Measurements from ENCODE around the gene CFAP74. TPM values are rescaled to one million over a fixed set of nuclear protein-coding genes. Genes with fewer than 3 reads are reported as not detected.

CFAP74 gene
- total RNA-seq, 1 experiment from 2014 or later = 0.28 TPM

GRCh38 chr1:1916851-1917251, 86.7 kb downstream of the CFAP74 start:
- Mint-ChIP-seq H3K4me1 (peaks cover 4 to 23% of the 10 kb centered on the region in 2 experiments), H3K27me3 (ENCODE audit: low read depth) (no peaks in the 10 kb centered on the region; the same call in none of the 2 replicates)
- no peaks in the 10 kb centered on the region for H3K4me1 ChIP-seq (ENCODE audit: insufficient read depth, low read length)

More at GRCh38 chr1:1916851-1917251, 86.7 kb downstream of the CFAP74 start:
- Mint-ChIP-seq H3K27ac (no peak overlapping the region), H3K9me3 (no peaks in the 10 kb centered on the region), H3K4me3 (no peak overlapping the region; a peak in 1 of 5 replicates), H3K36me3 (ENCODE audit: insufficient read depth in 1 of 3, low read depth in 3 of 3) (no peaks in the 10 kb centered on the region; a peak in 1 of 7 replicates)
- Histone ChIP-seq H2BK120ac (ENCODE audit: low read depth, low read length, poor library complexity, severe bottlenecking) (no peak overlapping the region), H4K5ac (ENCODE audit: insufficient read length, low read depth, low read length) (no peak overlapping the region), H3K9me3 (ENCODE audit: control insufficient read depth, low read depth, low read length) (no peaks in the 10 kb centered on the region), H3K18ac (ENCODE audit: insufficient read length, low read depth, low read length) (no peak overlapping the region), H3K23me2 (ENCODE audit: insufficient read length, low read depth, low read length, poor library complexity, severe bottlenecking) (no peaks in the 10 kb centered on the region), H2BK5ac (ENCODE audit: insufficient read length, low read length) (no peak overlapping the region), H3K4ac (ENCODE audit: low read depth, low read length) (no peak overlapping the region), H3K4me2 (ENCODE audit: insufficient read depth, insufficient read length, low read length) (no peak overlapping the region), H3K14ac (ENCODE audit: insufficient read depth, low read length) (no peak overlapping the region), H3K23ac (ENCODE audit: insufficient read length, low read depth, low read length) (no peak overlapping the region), H3K9ac (ENCODE audit: extremely low read depth, insufficient read length, low read length) (no peak overlapping the region), H3T11ph (ENCODE audit: low read length) (no peak overlapping the region), H3K27me3 (ENCODE audit: insufficient read depth, low read length) (no peaks in the 10 kb centered on the region), H2BK12ac (ENCODE audit: insufficient read length, low read depth, low read length) (no peak overlapping the region), H2BK15ac (ENCODE audit: low read depth, low read length) (no peak overlapping the region), H2BK20ac (ENCODE audit: low read depth, low read length, poor library complexity, severe bottlenecking) (no peak overlapping the region), H2AK5ac (ENCODE audit: insufficient read length, low read length) (no peak overlapping the region), H3K56ac (ENCODE audit: insufficient read length, low read depth, low read length) (no peak overlapping the region), H3K79me2 (ENCODE audit: insufficient read depth, low read length) (no peaks in the 10 kb centered on the region), H2AFZ (ENCODE audit: low read length) (no peak overlapping the region), H3K79me1 (ENCODE audit: insufficient read depth, low read depth, low read length, poor library complexity, severe bottlenecking) (no peaks in the 10 kb centered on the region), H4K91ac (ENCODE audit: insufficient read length, low read depth, low read length) (no peak overlapping the region), H4K20me1 (ENCODE audit: control insufficient read depth, insufficient read depth, insufficient read length) (no peaks in the 10 kb centered on the region), H3K27ac (ENCODE audit: insufficient read length, low read depth, low read length) (no peak overlapping the region), H4K8ac (replicated peaks; ENCODE audit: insufficient read length, low read depth, low read length) (no peak overlapping the region)
- DNase-seq = peak; percentile 28
- TF ChIP-seq, protein P1, sequence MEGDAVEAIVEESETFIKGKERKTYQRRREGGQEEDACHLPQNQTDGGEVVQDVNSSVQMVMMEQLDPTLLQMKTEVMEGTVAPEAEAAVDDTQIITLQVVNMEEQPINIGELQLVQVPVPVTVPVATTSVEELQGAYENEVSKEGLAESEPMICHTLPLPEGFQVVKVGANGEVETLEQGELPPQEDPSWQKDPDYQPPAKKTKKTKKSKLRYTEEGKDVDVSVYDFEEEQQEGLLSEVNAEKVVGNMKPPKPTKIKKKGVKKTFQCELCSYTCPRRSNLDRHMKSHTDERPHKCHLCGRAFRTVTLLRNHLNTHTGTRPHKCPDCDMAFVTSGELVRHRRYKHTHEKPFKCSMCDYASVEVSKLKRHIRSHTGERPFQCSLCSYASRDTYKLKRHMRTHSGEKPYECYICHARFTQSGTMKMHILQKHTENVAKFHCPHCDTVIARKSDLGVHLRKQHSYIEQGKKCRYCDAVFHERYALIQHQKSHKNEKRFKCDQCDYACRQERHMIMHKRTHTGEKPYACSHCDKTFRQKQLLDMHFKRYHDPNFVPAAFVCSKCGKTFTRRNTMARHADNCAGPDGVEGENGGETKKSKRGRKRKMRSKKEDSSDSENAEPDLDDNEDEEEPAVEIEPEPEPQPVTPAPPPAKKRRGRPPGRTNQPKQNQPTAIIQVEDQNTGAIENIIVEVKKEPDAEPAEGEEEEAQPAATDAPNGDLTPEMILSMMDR (conservative IDR thresholded peaks at IDR 0.05) = no peak
- no CpG with 5 or more reads among the region's 19 CpGs for WGBS (ENCODE audit: extremely low coverage, insufficient read length, low lambda C conversion rate)
